Stomach (tissue), 9 donors: ENCODE measurements around the gene SLC2A8. TPM values are rescaled to one million over a fixed set of nuclear protein-coding genes. Genes with fewer than 3 reads are reported as not detected.

Experiments used
- DNase-seq, 2 donors: peaks; one replicate each; pipeline versions ENCODE4 v3.0.0 to v3.0.0-alpha.2; 2013 to 2019
- H3K27ac ChIP-seq, 5 donors: fragments of 200-600 bp in 4 of 5; sonication (generic) in 4 of 5; one replicate each; pipeline ENCODE4 v1.5.1; 2013 to 2019; ENCODE audit warnings: mild to moderate bottlenecking in 1 of 5, moderate library complexity in 1 of 5
- H3K27me3 ChIP-seq, 3 donors: fragments of 200-600 bp; sonication (generic); one replicate each; pipeline ENCODE4 v1.5.1; 2017 to 2019; ENCODE audit warnings: mixed run types in 1 of 3
- H3K36me3 ChIP-seq, 4 donors: fragments of 200-600 bp; sonication (generic); 1 replicate in 3 of 4; 2 replicates in 1 of 4; pipeline ENCODE4 v1.5.1; 2016 to 2019
- H3K4me1 ChIP-seq, 4 donors: fragments of 200-600 bp; sonication (generic); one replicate each; pipeline ENCODE4 v1.5.1; 2016 to 2019
- H3K4me3 ChIP-seq, 4 donors: fragments of 200-600 bp; sonication (generic) in 3 of 4; one replicate each; pipeline ENCODE4 v1.5.1; 2016 to 2019; ENCODE audit warnings: mild to moderate bottlenecking in 1 of 4
- H3K9me3 ChIP-seq, 4 donors: fragments of 200-600 bp; sonication (generic); one replicate each; pipeline ENCODE4 v1.5.1; 2016 to 2019
- CTCF ChIP-seq, 7 experiments: fragments of 450-650 bp in 4 of 7; fragments of 200-600 bp in 3 of 7; sonication (generic) in 3 of 7; IDR thresholded peaks; one replicate each; pipeline ENCODE4 v1.5.1; 2016 to 2019; ENCODE audit warnings: antibody characterized with exemption in 7 of 7, control low read depth in 2 of 7, mild to moderate bottlenecking in 1 of 7
- EP300 ChIP-seq: sonication (generic); formaldehyde crosslinking; IDR thresholded peaks from one replicate; pipeline ENCODE4 v1.6.1; 2017; ENCODE audit warnings: antibody characterized with exemption
- POLR2A ChIP-seq, 4 donors: fragments of 450-650 bp; IDR thresholded peaks; one replicate each; pipeline ENCODE4 v1.6.1; 2016; ENCODE audit warnings: antibody characterized with exemption in 4 of 4, control low read depth in 2 of 4, mild to moderate bottlenecking in 1 of 4, moderate library complexity in 1 of 4
- POLR2AphosphoS5 ChIP-seq, 3 donors: sonication (generic); formaldehyde crosslinking; IDR thresholded peaks; one replicate each; pipeline ENCODE4 v1.6.1; 2016; ENCODE audit warnings: antibody characterized with exemption in 3 of 3
- WGBS, 5 donors: extraction: QIAGEN DNeasy Blood & Tissue Kit in 3 of 5; methylation state at CpG; one replicate each; pipeline versions ENCODE4 v1.1.5 to v1.1.7; 2013 to 2018; 5-methylcytosine and 5-hydroxymethylcytosine counted together
- intact Hi-C: fragments of 100-400 bp; cut with DNase I; formaldehyde crosslinking; loops from one replicate; pipeline ENCODE4 v1.15.1; 2023; ENCODE audit warnings: low total_unique reads
- polyA plus RNA-seq, 3 donors: library from polyadenylated mRNA; stranded (reverse); fragments of 200-250 nt; gene quantifications; one replicate each; pipeline ENCODE4 v1.2.3, GENCODE V29; 2013
- total RNA-seq, 5 donors: library from RNA; depleted of rRNA; stranded (reverse); fragments of >200 nt; gene quantifications; one replicate each; pipeline versions ENCODE4 v1.1.0 to v1.2.3, GENCODE V29; 2014 to 2016
- donor health status: healthy with polysubstance abuse.
- donor health status: Bipolar disorder and iron deficiency.
- donor health status: healthy.

Gene SLC2A8
- total and polyA plus RNA-seq, 8 donors, result 4.7 to 36.2 (median 18.0) TPM

GRCh38 chr9:127390563-127390962 is 6.4 kb upstream of the SLC2A8 start:
- Histone ChIP-seq H3K4me1 (peaks cover 0 to 18% (median 0%) of the 10 kb centered on the region in 4 donors), H3K27me3 (no peaks in the 10 kb centered on the region), H3K27ac (no peak overlapping the region), H3K9me3 (no peaks in the 10 kb centered on the region), H3K36me3 (peaks cover 0 to 11% (median 4%) of the 10 kb centered on the region in 4 donors), H3K4me3 (no peak overlapping the region)
- 42 to 63% (median 50%) methylated on average over 5 of the region's 5 CpGs for WGBS, 5 donors
- intact Hi-C loops, result no loop called here
- TF ChIP-seq POLR2A (IDR thresholded peaks at IDR 0.05) (no peak), EP300 (no peak), CTCF (IDR thresholded peaks at IDR 0.05) (no peak), POLR2AphosphoS5 (IDR thresholded peaks at IDR 0.05) (no peak)
- DNase-seq, result peak in 1 of 2 donors; percentile 86

- intact Hi-C loops, result no loop called here
- 75 to 88% (median 82%) methylated on average over 5 of the region's 5 CpGs for WGBS, 5 donors
- no peak for DNase-seq
Observed at GRCh38 chr9:127392166-127392565, 4.8 kb upstream of the SLC2A8 start.

GRCh38 chr9:127392976-127393375 is 4.0 kb upstream of the SLC2A8 start:
- H3K9me3 ChIP-seq, result no peaks in the 10 kb centered on the region
- intact Hi-C loops, result no loop called here

More at GRCh38 chr9:127392166-127392565, 4.8 kb upstream of the SLC2A8 start:
- Histone ChIP-seq H3K36me3 (peaks cover 0 to 11% (median 4%) of the 10 kb centered on the region in 4 donors), H3K27ac (no peak overlapping the region), H3K4me3 (no peak overlapping the region), H3K4me1 (peaks cover 5 to 26% (median 10%) of the 10 kb centered on the region in 4 donors), H3K9me3 (no peaks in the 10 kb centered on the region), H3K27me3 (no peaks in the 10 kb centered on the region)
- no peak for TF ChIP-seq POLR2A (IDR thresholded peaks at IDR 0.05)
- no peak for TF ChIP-seq CTCF (IDR thresholded peaks at IDR 0.05)
- TF ChIP-seq EP300, result no peak
- TF ChIP-seq POLR2AphosphoS5 (IDR thresholded peaks at IDR 0.05), result no peak

GRCh38 chr9:127393645-127394044 is 3.3 kb upstream of the SLC2A8 start:
- H3K9me3 ChIP-seq, result no peaks in the 10 kb centered on the region
- H3K36me3 ChIP-seq, result peaks cover 0 to 11% (median 4%) of the 10 kb centered on the region in 4 donors
- TF ChIP-seq POLR2AphosphoS5 (IDR thresholded peaks at IDR 0.05) (no peak), POLR2A (IDR thresholded peaks at IDR 0.05) (no peak), CTCF (IDR thresholded peaks at IDR 0.05) (no peak), EP300 (no peak)
- H3K4me3 ChIP-seq, result no peak overlapping the region
- peaks cover 13 to 29% (median 24%) of the 10 kb centered on the region in 4 donors for H3K4me1 ChIP-seq
- intact Hi-C loops, result no loop called here
- no peak for DNase-seq
- no peak overlapping the region for H3K27ac ChIP-seq
- H3K27me3 ChIP-seq, result no peaks in the 10 kb centered on the region
- 43 to 63% (median 58%) methylated on average over 2 of the region's 2 CpGs for WGBS, 5 donors

More at GRCh38 chr9:127392976-127393375, 4.0 kb upstream of the SLC2A8 start:
- H3K27ac ChIP-seq, result peak overlapping the region in 1 of 5 donors; percentile 34
- no peaks in the 10 kb centered on the region for H3K27me3 ChIP-seq
- no peak for DNase-seq
- H3K36me3 ChIP-seq, result peaks cover 0 to 11% (median 4%) of the 10 kb centered on the region in 4 donors
- peaks cover 6 to 29% (median 17%) of the 10 kb centered on the region in 4 donors for H3K4me1 ChIP-seq
- no peak overlapping the region for H3K4me3 ChIP-seq
- WGBS, 5 donors, result 85 to 96% (median 93%) methylated on average over 5 of the region's 5 CpGs
- no peak for TF ChIP-seq CTCF (IDR thresholded peaks at IDR 0.05)
- TF ChIP-seq POLR2AphosphoS5 (IDR thresholded peaks at IDR 0.05), result no peak
- no peak for TF ChIP-seq POLR2A (IDR thresholded peaks at IDR 0.05)
- TF ChIP-seq EP300, result no peak
